HEK293 (cell line): ENCODE results near the gene WAS.
A peak's percentile ranks its signal among the peaks of the same experiment; 100 is the strongest.

Source experiments
- CTCF ChIA-PET: fragments of 350-600 bp; formaldehyde crosslinking; extraction: SDS; loops from one replicate; lab custom pipeline; 2021; ENCODE audit warnings: antibody characterized with exemption; lab: Yijun Ruan, JAX
- POLR2A ChIA-PET: fragments of 300-600 bp; formaldehyde crosslinking; extraction: SDS; loops from one replicate; lab custom pipeline; 2020; ENCODE audit warnings: antibody characterized with exemption, inconsistent platforms; lab: Yijun Ruan, JAX
- H3K27ac ChIP-seq: fragments of 200-500 bp; sonication (Bioruptor generic); 2 replicates; pipeline ENCODE4 v1.5.1; 2014; ENCODE audit warnings: low read depth, low read length, control low read depth, inconsistent platforms; ENCODE audit errors: extremely low read depth
- H3K36me3 ChIP-seq, 2 experiments: fragments of 200-500 bp in 1 of 2; sonication (Bioruptor generic) in 1 of 2; 1 replicate in 1 of 2; 2 replicates in 1 of 2; pipeline ENCODE4 v1.5.1; 2014 to 2017; ENCODE audit warnings: inconsistent platforms in 2 of 2, low read length in 2 of 2; ENCODE audit not compliant: control insufficient read depth in 2 of 2, insufficient read depth in 1 of 2
- H3K4me1 ChIP-seq: fragments of 200-500 bp; sonication (Bioruptor generic); 2 replicates; pipeline ENCODE4 v1.5.1; 2014; ENCODE audit warnings: mild to moderate bottlenecking, low read length, inconsistent platforms; ENCODE audit not compliant: control insufficient read depth, insufficient read depth
- H3K4me3 ChIP-seq: 2 replicates; pipeline ENCODE4 v1.5.1; 2011; ENCODE audit warnings: low read depth, mild to moderate bottlenecking, control low read depth, low read length, moderate library complexity
- H3K9me3 ChIP-seq: fragments of 200-500 bp; sonication (Bioruptor generic); 2 replicates; pipeline ENCODE4 v1.5.1; 2014; ENCODE audit warnings: low read depth, low read length, inconsistent platforms; ENCODE audit not compliant: control insufficient read depth, insufficient read depth
- ATF2 ChIP-seq: fragments of 450-650 bp; formaldehyde crosslinking; IDR thresholded peaks from 2 replicates; pipeline ENCODE4 v1.5.1; 2016; ENCODE audit warnings: missing biosample characterization, missing genetic modification characterization, low read depth
- FEZF1 ChIP-seq: fragments of 450-650 bp; formaldehyde crosslinking; IDR thresholded peaks from 2 replicates; pipeline ENCODE4 v1.5.1; 2016; ENCODE audit warnings: missing biosample characterization, missing genetic modification characterization
- KLF8 ChIP-seq: fragments of 450-650 bp; formaldehyde crosslinking; IDR thresholded peaks from 2 replicates; pipeline ENCODE4 v1.5.1; 2016; ENCODE audit warnings: missing biosample characterization, missing genetic modification characterization
- WT1 ChIP-seq: fragments of 450-650 bp; formaldehyde crosslinking; IDR thresholded peaks from 2 replicates; pipeline ENCODE4 v1.5.1; 2016; ENCODE audit warnings: missing biosample characterization, missing genetic modification characterization
- ZBTB1 ChIP-seq: fragments of 450-650 bp; formaldehyde crosslinking; IDR thresholded peaks from 2 replicates; pipeline ENCODE4 v1.5.1; 2016; ENCODE audit warnings: missing biosample characterization, missing genetic modification characterization
- ZBTB7A ChIP-seq: fragments of 450-650 bp; formaldehyde crosslinking; IDR thresholded peaks from 2 replicates; pipeline ENCODE4 v1.5.1; 2016; ENCODE audit warnings: low read depth, missing biosample characterization, missing genetic modification characterization
- ZEB2 ChIP-seq: fragments of 450-650 bp; formaldehyde crosslinking; IDR thresholded peaks from 2 replicates; pipeline ENCODE4 v1.5.1; 2016; ENCODE audit warnings: missing biosample characterization, missing genetic modification characterization
- ZFP69B ChIP-seq: fragments of 450-650 bp; formaldehyde crosslinking; IDR thresholded peaks from 2 replicates; pipeline ENCODE4 v1.5.1; 2016; ENCODE audit warnings: missing biosample characterization, missing genetic modification characterization
- ZIC2 ChIP-seq: fragments of 450-650 bp; formaldehyde crosslinking; IDR thresholded peaks from 2 replicates; pipeline ENCODE4 v1.5.1; 2016; ENCODE audit warnings: missing biosample characterization, missing genetic modification characterization
- ZNF146 ChIP-seq: fragments of 450-650 bp; formaldehyde crosslinking; IDR thresholded peaks from 2 replicates; pipeline ENCODE4 v1.5.1; 2016; ENCODE audit warnings: missing biosample characterization, missing genetic modification characterization
- ZNF148 ChIP-seq: fragments of 450-650 bp; formaldehyde crosslinking; IDR thresholded peaks from 2 replicates; pipeline ENCODE4 v1.5.0; 2017; ENCODE audit warnings: missing biosample characterization, missing genetic modification characterization, borderline replicate concordance
- ZNF211 ChIP-seq: fragments of 450-650 bp; formaldehyde crosslinking; IDR thresholded peaks from 2 replicates; pipeline ENCODE4 v1.5.1; 2016; ENCODE audit warnings: low read depth, missing biosample characterization, missing genetic modification characterization
- ZNF292 ChIP-seq: fragments of 450-650 bp; formaldehyde crosslinking; IDR thresholded peaks from 2 replicates; pipeline ENCODE4 v1.5.1; 2016; ENCODE audit warnings: low read depth, missing biosample characterization, missing genetic modification characterization, borderline replicate concordance
- ZNF311 ChIP-seq: fragments of 450-650 bp; formaldehyde crosslinking; IDR thresholded peaks from 2 replicates; pipeline ENCODE4 v1.5.1; 2017; ENCODE audit warnings: missing biosample characterization, missing genetic modification characterization, borderline replicate concordance
- ZNF571 ChIP-seq: fragments of 450-650 bp; formaldehyde crosslinking; IDR thresholded peaks from 2 replicates; pipeline ENCODE4 v1.5.0; 2017; ENCODE audit warnings: missing biosample characterization, missing genetic modification characterization
- ZNF600 ChIP-seq: fragments of 450-650 bp; formaldehyde crosslinking; IDR thresholded peaks from 2 replicates; pipeline ENCODE4 v1.5.1; 2016; ENCODE audit warnings: missing biosample characterization, missing genetic modification characterization
- ZNF623 ChIP-seq: fragments of 450-650 bp; formaldehyde crosslinking; IDR thresholded peaks from 2 replicates; pipeline ENCODE4 v1.5.1; 2016; ENCODE audit warnings: missing biosample characterization, missing genetic modification characterization
- ZNF629 ChIP-seq: fragments of 450-650 bp; formaldehyde crosslinking; IDR thresholded peaks from 2 replicates; pipeline ENCODE4 v1.5.1; 2017; ENCODE audit warnings: missing biosample characterization, missing genetic modification characterization
- ZNF654 ChIP-seq: fragments of 450-650 bp; formaldehyde crosslinking; IDR thresholded peaks from 2 replicates; pipeline ENCODE4 v1.5.1; 2016; ENCODE audit warnings: low read depth, missing biosample characterization, missing genetic modification characterization
- ZNF664 ChIP-seq: fragments of 450-650 bp; formaldehyde crosslinking; IDR thresholded peaks from 2 replicates; pipeline ENCODE4 v1.5.1; 2016; ENCODE audit warnings: missing biosample characterization, missing genetic modification characterization
- ZNF785 ChIP-seq: fragments of 450-650 bp; formaldehyde crosslinking; IDR thresholded peaks from 2 replicates; pipeline ENCODE4 v1.5.1; 2016; ENCODE audit warnings: missing biosample characterization, missing genetic modification characterization
- ZNF791 ChIP-seq: fragments of 450-650 bp; formaldehyde crosslinking; IDR thresholded peaks from 2 replicates; pipeline ENCODE4 v1.5.1; 2016; ENCODE audit warnings: missing biosample characterization, missing genetic modification characterization
- ZSCAN16 ChIP-seq: fragments of 450-650 bp; formaldehyde crosslinking; IDR thresholded peaks from 2 replicates; pipeline ENCODE4 v1.5.1; 2016; ENCODE audit warnings: missing biosample characterization, missing genetic modification characterization
- TF ChIP-seq, protein P1 (sequence below): fragments of 450-650 bp; formaldehyde crosslinking; IDR thresholded peaks from 2 replicates; pipeline ENCODE4 v1.5.1; 2016; ENCODE audit warnings: missing biosample characterization, missing genetic modification characterization

Gene WAS

GRCh38 chrX:48636776-48637175 is 46.8 kb upstream of the WAS start (continued):
- TF ChIP-seq ZNF600 (tag by site-specific recombination), result no peak

GRCh38 chrX:48645669-48646068 is 37.9 kb upstream of the WAS start:
- POLR2A ChIA-PET, result no interaction called here
- Histone ChIP-seq H3K4me3 (no peak overlapping the region), H3K36me3 (no peaks in the 10 kb centered on the region), H3K4me1 (no peaks in the 10 kb centered on the region), H3K27ac (no peak overlapping the region), H3K9me3 (no peaks in the 10 kb centered on the region)
- CTCF ChIA-PET, result no interaction called here
- TF ChIP-seq ATF2 (peak; percentile 18; the same call in 1 of the 2 replicates), ZNF148 (tag by site-specific recombination) (no peak)

DNA sequence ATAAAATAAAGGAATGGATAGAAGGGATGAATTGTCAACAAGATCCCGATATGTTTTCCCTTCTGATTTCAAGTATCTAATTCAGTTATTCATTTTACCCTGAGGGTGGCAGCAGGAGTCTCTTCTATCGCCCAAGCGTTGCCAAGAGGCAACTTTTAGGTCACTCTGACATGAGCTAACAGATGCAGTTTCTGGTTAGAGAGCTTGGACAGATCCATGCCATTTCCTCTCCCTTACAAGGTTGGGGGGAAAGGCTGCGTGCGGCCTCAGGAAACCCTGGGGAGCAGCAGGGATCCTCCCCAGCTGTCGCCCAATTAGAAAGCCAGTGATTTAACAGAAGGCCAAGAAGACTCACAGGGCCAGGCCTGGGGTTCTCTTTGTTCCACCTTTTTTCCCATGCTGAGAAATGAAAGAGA is 35.3 kb upstream of the WAS start:
- no peak for TF ChIP-seq ZNF146 (tag by site-specific recombination)
- no peak for TF ChIP-seq ZNF791 (tag by site-specific recombination)
- 0 out of 2 replicates have a peak, but pooled peaks have one; percentile 18 for TF ChIP-seq ZIC2 (tag by site-specific recombination)
- TF ChIP-seq ZSCAN16, result no peak
- TF ChIP-seq ZNF654 (tag by site-specific recombination), result peak; percentile 59
- no peak for TF ChIP-seq ZNF211 (tag by site-specific recombination)
- no peak for TF ChIP-seq WT1 (tag by site-specific recombination)
- no peak for TF ChIP-seq ZNF664
- TF ChIP-seq ZNF623 (tag by site-specific recombination), result no peak
- Histone ChIP-seq H3K4me1 (no peaks in the 10 kb centered on the region), H3K36me3 (no peaks in the 10 kb centered on the region), H3K9me3 (no peaks in the 10 kb centered on the region), H3K27ac (no peak overlapping the region), H3K4me3 (no peak overlapping the region)
- ChIA-PET CTCF (interaction anchor here (0.7 to 1.8 kb wide), 7 partner anchors 17 to 274 kb away, joined by 3 to 6 read pairs (median 4); partner anchors contain the start of gene SUV39H1), POLR2A (no interaction called here)

DNA sequence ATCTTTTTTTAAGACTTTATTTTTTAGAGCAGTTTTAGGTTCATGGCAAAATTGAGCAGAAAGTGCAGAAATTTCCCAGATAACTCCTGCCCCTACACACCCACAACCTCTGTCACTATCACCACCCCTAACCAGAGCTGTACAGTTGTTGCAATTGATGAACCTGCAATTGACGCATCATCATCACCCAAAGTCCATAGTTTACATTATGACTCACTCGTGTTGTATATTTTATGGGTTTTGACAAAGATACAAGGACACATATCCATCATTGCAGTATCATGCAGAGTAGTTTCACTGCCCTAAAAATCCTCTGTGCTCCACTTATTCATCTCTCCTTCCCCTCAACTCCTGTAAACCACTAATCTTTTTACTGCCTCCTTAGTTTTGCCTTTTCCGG is 34.5 kb upstream of the WAS start:
- Histone ChIP-seq H3K4me1 (no peaks in the 10 kb centered on the region), H3K4me3 (no peak overlapping the region), H3K36me3 (no peaks in the 10 kb centered on the region), H3K9me3 (no peaks in the 10 kb centered on the region), H3K27ac (no peak overlapping the region)
- CTCF ChIA-PET, result interaction anchor here (0.5 to 1.8 kb wide), 3 partner anchors 46 to 354 kb away, joined by 3 to 5 read pairs (median 4); no protein-coding TSS in a partner anchor
- POLR2A ChIA-PET, result no interaction called here
- TF ChIP-seq ZNF571 (no peak), ZEB2 (0 out of 2 replicates have a peak, but pooled peaks have one; percentile 25), ZNF292 (tag by site-specific recombination) (no peak), ZNF785 (tag by site-specific recombination) (no peak), ZFP69B (no peak), FEZF1 (tag by site-specific recombination) (0 out of 2 replicates have a peak, but pooled peaks have one; percentile 27), ZNF600 (tag by site-specific recombination) (peak; percentile 74; the same call in 1 of the 2 replicates), ZNF629 (peak; percentile 52), ZNF311 (tag by site-specific recombination) (no peak), ZBTB7A (tag by site-specific recombination) (no peak), ZNF211 (tag by site-specific recombination) (no peak), ZBTB1 (tag by site-specific recombination) (no peak), KLF8 (no peak)
- TF ChIP-seq, protein P1, sequence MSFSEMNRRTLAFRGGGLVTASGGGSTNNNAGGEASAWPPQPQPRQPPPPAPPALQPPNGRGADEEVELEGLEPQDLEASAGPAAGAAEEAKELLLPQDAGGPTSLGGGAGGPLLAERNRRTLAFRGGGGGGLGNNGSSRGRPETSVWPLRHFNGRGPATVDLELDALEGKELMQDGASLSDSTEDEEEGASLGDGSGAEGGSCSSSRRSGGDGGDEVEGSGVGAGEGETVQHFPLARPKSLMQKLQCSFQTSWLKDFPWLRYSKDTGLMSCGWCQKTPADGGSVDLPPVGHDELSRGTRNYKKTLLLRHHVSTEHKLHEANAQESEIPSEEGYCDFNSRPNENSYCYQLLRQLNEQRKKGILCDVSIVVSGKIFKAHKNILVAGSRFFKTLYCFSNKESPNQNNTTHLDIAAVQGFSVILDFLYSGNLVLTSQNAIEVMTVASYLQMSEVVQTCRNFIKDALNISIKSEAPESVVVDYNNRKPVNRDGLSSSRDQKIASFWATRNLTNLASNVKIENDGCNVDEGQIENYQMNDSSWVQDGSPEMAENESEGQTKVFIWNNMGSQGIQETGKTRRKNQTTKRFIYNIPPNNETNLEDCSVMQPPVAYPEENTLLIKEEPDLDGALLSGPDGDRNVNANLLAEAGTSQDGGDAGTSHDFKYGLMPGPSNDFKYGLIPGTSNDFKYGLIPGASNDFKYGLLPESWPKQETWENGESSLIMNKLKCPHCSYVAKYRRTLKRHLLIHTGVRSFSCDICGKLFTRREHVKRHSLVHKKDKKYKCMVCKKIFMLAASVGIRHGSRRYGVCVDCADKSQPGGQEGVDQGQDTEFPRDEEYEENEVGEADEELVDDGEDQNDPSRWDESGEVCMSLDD (tag by site-specific recombination), result no peak
